Astrocyte (in vitro differentiated cells and primary cell): Measurements from ENCODE around the gene LHPP. TPM values are rescaled to one million over a fixed set of nuclear protein-coding genes. Genes with fewer than 3 reads are reported as not detected.

Experiments used
- DNase-seq: peaks from one replicate; pipeline ENCODE4 v3.0.0-alpha.2; 2010; ENCODE audit warnings: low read depth
- FAIRE-seq: peaks from 2 replicates; lab custom pipeline; 2011; peaks lifted over from hg19 to GRCh38; lab: Jason Lieb, UNC
- H2AFZ ChIP-seq: 2 replicates; pipeline ENCODE4 v1.6.0; 2012; ENCODE audit warnings: low read depth, low read length, inconsistent platforms
- H3K27ac ChIP-seq: 2 replicates; pipeline ENCODE4 v1.5.1; 2011; ENCODE audit warnings: low read depth, low read length, inconsistent platforms
- H3K27me3 ChIP-seq: 2 replicates; pipeline ENCODE4 v1.6.0; 2011; ENCODE audit warnings: low read length, inconsistent platforms; ENCODE audit not compliant: insufficient read depth
- H3K36me3 ChIP-seq: 2 replicates; pipeline ENCODE4 v1.5.1; 2011; ENCODE audit warnings: low read length, inconsistent platforms; ENCODE audit not compliant: insufficient read depth
- H3K4me1 ChIP-seq: 2 replicates; pipeline ENCODE4 v1.5.1; 2011; ENCODE audit warnings: low read length, inconsistent platforms; ENCODE audit not compliant: insufficient read depth
- H3K4me2 ChIP-seq: 2 replicates; pipeline ENCODE4 v1.6.0; 2012; ENCODE audit warnings: low read length, inconsistent platforms
- H3K4me3 ChIP-seq: 2 replicates; pipeline ENCODE4 v1.5.1; 2011; ENCODE audit warnings: low read depth, mild to moderate bottlenecking, low read length, inconsistent platforms; ENCODE audit not compliant: insufficient read depth
- H3K79me2 ChIP-seq: 2 replicates; pipeline ENCODE4 v1.6.0; 2012; ENCODE audit warnings: mild to moderate bottlenecking, low read length, inconsistent platforms; ENCODE audit not compliant: insufficient read depth
- H3K9ac ChIP-seq: 2 replicates; pipeline ENCODE4 v1.6.0; 2012; ENCODE audit warnings: mild to moderate bottlenecking, low read length, inconsistent platforms
- H3K9me3 ChIP-seq: 2 replicates; pipeline ENCODE4 v1.5.1; 2012; ENCODE audit warnings: low read depth, mild to moderate bottlenecking, low read length, inconsistent platforms; ENCODE audit not compliant: insufficient read depth
- H4K20me1 ChIP-seq: 2 replicates; pipeline ENCODE4 v1.6.0; 2012; ENCODE audit warnings: low read length, inconsistent platforms; ENCODE audit not compliant: insufficient read depth
- H3K27ac Mint-ChIP-seq: one replicate; pipeline ENCODE4 v1.8.0; 2021; ENCODE audit warnings: mild to moderate bottlenecking, mixed read lengths; ENCODE audit not compliant: unreplicated experiment
- H3K27me3 Mint-ChIP-seq: one replicate; pipeline ENCODE4 v1.8.0; 2021; ENCODE audit warnings: low read depth, mixed read lengths; ENCODE audit not compliant: unreplicated experiment
- H3K36me3 Mint-ChIP-seq: one replicate; pipeline ENCODE4 v1.8.0; 2021; ENCODE audit warnings: low read depth, mixed read lengths; ENCODE audit not compliant: unreplicated experiment
- H3K4me1 Mint-ChIP-seq: one replicate; pipeline ENCODE4 v1.8.0; 2021; ENCODE audit warnings: low read depth, mixed read lengths; ENCODE audit not compliant: unreplicated experiment
- H3K4me3 Mint-ChIP-seq: one replicate; pipeline ENCODE4 v1.8.0; 2021; ENCODE audit warnings: mild to moderate bottlenecking, moderate library complexity, mixed read lengths; ENCODE audit not compliant: unreplicated experiment
- H3K9me3 Mint-ChIP-seq: one replicate; pipeline ENCODE4 v1.8.0; 2021; ENCODE audit warnings: mild to moderate bottlenecking, mixed read lengths; ENCODE audit not compliant: unreplicated experiment
- CTCF ChIP-seq: IDR thresholded peaks from 2 replicates; pipeline ENCODE4 v1.5.1; 2011; ENCODE audit warnings: low read depth, mild to moderate bottlenecking, inconsistent platforms, low read length, moderate library complexity; ENCODE audit not compliant: insufficient read depth
- EZH2 ChIP-seq: IDR thresholded peaks from 2 replicates; pipeline ENCODE4 v1.6.1; 2012; ENCODE audit warnings: mild to moderate bottlenecking, low read length, inconsistent platforms; ENCODE audit not compliant: insufficient read depth
- total RNA-seq: library from RNA; stranded (reverse); gene quantifications from 2 replicates; pipeline ENCODE4 v1.2.1, GENCODE V29; 2021

Gene LHPP
- total RNA-seq, 1 donor from 2014 or later = 6.9 TPM

- Histone ChIP-seq H3K4me1 (no peaks in the 10 kb centered on the region), H3K36me3 (no peaks in the 10 kb centered on the region), H3K27ac (no peak overlapping the region), H2AFZ (no peak overlapping the region), H3K4me2 (no peak overlapping the region), H3K9ac (no peak overlapping the region), H3K79me2 (no peaks in the 10 kb centered on the region), H3K27me3 (no peaks in the 10 kb centered on the region), H3K4me3 (no peak overlapping the region), H4K20me1 (no peaks in the 10 kb centered on the region), H3K9me3 (no peaks in the 10 kb centered on the region)
- FAIRE-seq = no peak
- TF ChIP-seq EZH2 (no peak), CTCF (no peak)
- Mint-ChIP-seq H3K36me3 (peaks cover 5% of the 10 kb centered on the region), H3K27me3 (peaks cover 4% of the 10 kb centered on the region), H3K4me3 (no peak overlapping the region), H3K27ac (no peak overlapping the region), H3K9me3 (no peaks in the 10 kb centered on the region), H3K4me1 (peaks cover 3% of the 10 kb centered on the region)
- DNase-seq = no peak
Measured at GRCh38 chr10:124512600-124512999, 51.0 kb downstream of the LHPP start.

- Histone ChIP-seq H4K20me1 (no peaks in the 10 kb centered on the region), H3K9me3 (no peaks in the 10 kb centered on the region), H3K27ac (no peak overlapping the region), H2AFZ (no peak overlapping the region), H3K79me2 (no peaks in the 10 kb centered on the region), H3K36me3 (no peaks in the 10 kb centered on the region), H3K9ac (no peak overlapping the region), H3K4me2 (no peak overlapping the region), H3K4me3 (no peak overlapping the region), H3K27me3 (no peaks in the 10 kb centered on the region), H3K4me1 (no peaks in the 10 kb centered on the region)
- peaks cover 3% of the 10 kb centered on the region for H3K27me3 Mint-ChIP-seq
- TF ChIP-seq CTCF (no peak), EZH2 (no peak)
- H3K4me1 Mint-ChIP-seq = peaks cover 2% of the 10 kb centered on the region
- no peak overlapping the region for H3K4me3 Mint-ChIP-seq
- FAIRE-seq = no peak
- no peak overlapping the region for H3K27ac Mint-ChIP-seq
- H3K36me3 Mint-ChIP-seq = peaks cover 4% of the 10 kb centered on the region
- no peak for DNase-seq
- H3K9me3 Mint-ChIP-seq = no peaks in the 10 kb centered on the region
Measured at GRCh38 chr10:124515244-124515970, 53.8 kb downstream of the LHPP start.

- Histone ChIP-seq H3K36me3 (no peaks in the 10 kb centered on the region), H3K9ac (no peak overlapping the region), H4K20me1 (no peaks in the 10 kb centered on the region), H3K27ac (no peak overlapping the region), H3K4me1 (no peaks in the 10 kb centered on the region), H3K4me3 (no peak overlapping the region), H3K27me3 (no peaks in the 10 kb centered on the region), H3K9me3 (no peaks in the 10 kb centered on the region), H2AFZ (no peak overlapping the region), H3K4me2 (no peak overlapping the region), H3K79me2 (no peaks in the 10 kb centered on the region)
- Mint-ChIP-seq H3K27me3 (peaks cover 5% of the 10 kb centered on the region), H3K9me3 (no peaks in the 10 kb centered on the region), H3K27ac (no peak overlapping the region), H3K4me1 (peaks cover 1% of the 10 kb centered on the region), H3K4me3 (no peak overlapping the region), H3K36me3 (peaks cover 3% of the 10 kb centered on the region)
- FAIRE-seq (no peak), DNase-seq (no peak)
- TF ChIP-seq CTCF (no peak), EZH2 (no peak)
Measured at GRCh38 chr10:124516181-124516580, 54.6 kb downstream of the LHPP start.
